Measurements from ENCODE around the gene CNPY1.

The CNPY1 gene

GRCh38 chr7:155556763-155557162 lies 10.4 kb upstream of the CNPY1 start:
- no peak overlapping the region for H3K27ac ChIP-seq
- TF ChIP-seq CTCF (conservative IDR thresholded peaks at IDR 0.05): no peak
- TF ChIP-seq ZFX (IDR thresholded peaks at IDR 0.05): no peak

GRCh38 chr7:155555116-155555695 lies 8.8 kb upstream of the CNPY1 start:
- no peak for TF ChIP-seq ZFX (IDR thresholded peaks at IDR 0.05)
- no peak for TF ChIP-seq CTCF (conservative IDR thresholded peaks at IDR 0.05)
- no peak overlapping the region for H3K27ac ChIP-seq

- H3K27ac ChIP-seq: no peak overlapping the region
- TF ChIP-seq ZFX (IDR thresholded peaks at IDR 0.05): no peak
Measured at GRCh38 chr7:155553871-155554270, 7.5 kb upstream of the CNPY1 start.

- no peak overlapping the region for H3K27ac ChIP-seq
- TF ChIP-seq CTCF (conservative IDR thresholded peaks at IDR 0.05) (no peak), ZFX (IDR thresholded peaks at IDR 0.05) (no peak)
Measured at GRCh38 chr7:155551785-155552611, 5.6 kb upstream of the CNPY1 start.

- no peak overlapping the region for H3K27ac ChIP-seq
- no peak for TF ChIP-seq ZFX (IDR thresholded peaks at IDR 0.05)
- no peak for TF ChIP-seq CTCF (conservative IDR thresholded peaks at IDR 0.05)
Measured at GRCh38 chr7:155550916-155551315, 4.6 kb upstream of the CNPY1 start.

- no peak overlapping the region for H3K27ac ChIP-seq
- TF ChIP-seq CTCF (conservative IDR thresholded peaks at IDR 0.05) (no peak), ZFX (IDR thresholded peaks at IDR 0.05) (no peak)
Measured at GRCh38 chr7:155549226-155549625, 2.9 kb upstream of the CNPY1 start.

GRCh38 chr7:155547161-155547791 lies 917 bp upstream of the CNPY1 start:
- H3K27ac ChIP-seq: no peak overlapping the region
- TF ChIP-seq CTCF (conservative IDR thresholded peaks at IDR 0.05): no peak
- no peak for TF ChIP-seq ZFX (IDR thresholded peaks at IDR 0.05)

Data from C4-2B (cell line).